Vagina (tissue), 2 donors: Measurements from ENCODE around the gene ELANE. TPM values are rescaled to one million over a fixed set of nuclear protein-coding genes. Genes with fewer than 3 reads are reported as not detected.
"Not testable (repeated sequence)": the region's sequence is repeated elsewhere in the genome, so short reads cannot be mapped to it uniquely, and the experiment has no call there.

Experiments
- DNase-seq, 2 donors: peaks; one replicate each; pipeline ENCODE4 v3.0.0-alpha.2; 2017; ENCODE audit errors: extremely low spot score in 2 of 2
- H3K27ac ChIP-seq: fragments of 200-600 bp; sonication (generic); one replicate; pipeline ENCODE4 v1.5.1; 2019
- H3K27me3 ChIP-seq: fragments of 200-600 bp; sonication (generic); one replicate; pipeline ENCODE4 v1.5.1; 2019
- H3K36me3 ChIP-seq, 2 donors: fragments of 200-600 bp; sonication (generic); one replicate each; pipeline ENCODE4 v1.5.1; 2017 to 2019
- H3K4me1 ChIP-seq: fragments of 200-600 bp; sonication (generic); one replicate; pipeline ENCODE4 v1.5.1; 2019
- H3K4me3 ChIP-seq, 2 donors: fragments of 200-600 bp; sonication (generic); 1 replicate in 1 of 2; 2 replicates in 1 of 2; pipeline ENCODE4 v1.5.1; 2016 to 2019
- H3K9me3 ChIP-seq: fragments of 200-600 bp; sonication (generic); one replicate; pipeline ENCODE4 v1.5.1; 2019
- POLR2A ChIP-seq, 2 donors: fragments of 450-650 bp; IDR thresholded peaks; one replicate each; pipeline ENCODE4 v1.6.1; 2017; ENCODE audit warnings: antibody characterized with exemption in 2 of 2, mild to moderate bottlenecking in 2 of 2, moderate library complexity in 2 of 2
- POLR2AphosphoS5 ChIP-seq, 2 donors: sonication (generic); formaldehyde crosslinking; IDR thresholded peaks; one replicate each; pipeline ENCODE4 v1.9.0; 2017; ENCODE audit warnings: antibody characterized with exemption in 2 of 2, mild to moderate bottlenecking in 2 of 2, low read depth in 1 of 2; ENCODE audit not compliant: insufficient read depth in 1 of 2
- intact Hi-C: fragments of 100-400 bp; cut with DNase I; formaldehyde crosslinking; loops from one replicate; pipeline ENCODE4 v1.15.1; 2023
- total RNA-seq: library from RNA; depleted of rRNA; stranded (reverse); fragments of >200 nt; gene quantifications from one replicate; pipeline ENCODE4 v1.2.3, GENCODE V29; 2016
- TF ChIP-seq, protein P1 (sequence below), 3 experiments: fragments of 450-650 bp in 2 of 3; fragments of 200-600 bp in 1 of 3; sonication (generic) in 1 of 3; IDR thresholded peaks; one replicate each; pipeline ENCODE4 v1.5.1; 2017 to 2019; ENCODE audit warnings: antibody characterized with exemption in 3 of 3, mild to moderate bottlenecking in 2 of 3, moderate library complexity in 2 of 3

Gene ELANE
- total RNA-seq, 1 donor from 2014 or later = not detected

DNA sequence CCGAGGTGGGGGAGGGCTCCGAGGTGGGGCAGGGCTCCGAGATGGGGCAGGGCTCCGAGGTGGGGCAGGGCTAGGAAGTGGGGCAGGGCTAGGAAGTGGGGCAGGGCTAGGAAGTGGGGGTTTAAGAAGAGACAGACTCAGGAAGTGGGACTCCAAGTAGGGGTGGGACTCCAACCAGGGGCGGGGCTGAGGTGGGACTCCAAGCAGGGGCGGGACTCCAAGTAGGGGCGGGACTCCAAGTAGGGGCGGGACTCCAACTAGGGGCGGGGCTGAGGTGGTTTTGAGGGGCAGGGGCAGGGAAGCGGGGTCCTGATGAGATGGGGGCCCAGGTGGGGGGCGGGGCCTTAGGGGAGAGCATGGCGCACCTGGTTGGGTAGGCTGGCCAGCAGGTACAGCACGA lies 21.0 kb downstream of the ELANE start:
- peak overlapping the region; percentile 81 for H3K27ac ChIP-seq
- no peak for TF ChIP-seq POLR2AphosphoS5 (IDR thresholded peaks at IDR 0.05; ENCODE audit: insufficient read depth in 1 of 2, low read depth in 1 of 2)
- TF ChIP-seq, protein P1, sequence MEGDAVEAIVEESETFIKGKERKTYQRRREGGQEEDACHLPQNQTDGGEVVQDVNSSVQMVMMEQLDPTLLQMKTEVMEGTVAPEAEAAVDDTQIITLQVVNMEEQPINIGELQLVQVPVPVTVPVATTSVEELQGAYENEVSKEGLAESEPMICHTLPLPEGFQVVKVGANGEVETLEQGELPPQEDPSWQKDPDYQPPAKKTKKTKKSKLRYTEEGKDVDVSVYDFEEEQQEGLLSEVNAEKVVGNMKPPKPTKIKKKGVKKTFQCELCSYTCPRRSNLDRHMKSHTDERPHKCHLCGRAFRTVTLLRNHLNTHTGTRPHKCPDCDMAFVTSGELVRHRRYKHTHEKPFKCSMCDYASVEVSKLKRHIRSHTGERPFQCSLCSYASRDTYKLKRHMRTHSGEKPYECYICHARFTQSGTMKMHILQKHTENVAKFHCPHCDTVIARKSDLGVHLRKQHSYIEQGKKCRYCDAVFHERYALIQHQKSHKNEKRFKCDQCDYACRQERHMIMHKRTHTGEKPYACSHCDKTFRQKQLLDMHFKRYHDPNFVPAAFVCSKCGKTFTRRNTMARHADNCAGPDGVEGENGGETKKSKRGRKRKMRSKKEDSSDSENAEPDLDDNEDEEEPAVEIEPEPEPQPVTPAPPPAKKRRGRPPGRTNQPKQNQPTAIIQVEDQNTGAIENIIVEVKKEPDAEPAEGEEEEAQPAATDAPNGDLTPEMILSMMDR (IDR thresholded peaks at IDR 0.05) = no peak
- TF ChIP-seq POLR2A (IDR thresholded peaks at IDR 0.05) = no peak
- H3K27me3 ChIP-seq = no peaks in the 10 kb centered on the region
- no peaks in the 10 kb centered on the region for H3K9me3 ChIP-seq
- no peak overlapping the region for H3K4me3 ChIP-seq
- peaks cover 0 to 38% of the 10 kb centered on the region in 2 donors for H3K36me3 ChIP-seq
- intact Hi-C loops = no loop called here
- no peak for DNase-seq
- peaks cover 37% of the 10 kb centered on the region for H3K4me1 ChIP-seq

DNA sequence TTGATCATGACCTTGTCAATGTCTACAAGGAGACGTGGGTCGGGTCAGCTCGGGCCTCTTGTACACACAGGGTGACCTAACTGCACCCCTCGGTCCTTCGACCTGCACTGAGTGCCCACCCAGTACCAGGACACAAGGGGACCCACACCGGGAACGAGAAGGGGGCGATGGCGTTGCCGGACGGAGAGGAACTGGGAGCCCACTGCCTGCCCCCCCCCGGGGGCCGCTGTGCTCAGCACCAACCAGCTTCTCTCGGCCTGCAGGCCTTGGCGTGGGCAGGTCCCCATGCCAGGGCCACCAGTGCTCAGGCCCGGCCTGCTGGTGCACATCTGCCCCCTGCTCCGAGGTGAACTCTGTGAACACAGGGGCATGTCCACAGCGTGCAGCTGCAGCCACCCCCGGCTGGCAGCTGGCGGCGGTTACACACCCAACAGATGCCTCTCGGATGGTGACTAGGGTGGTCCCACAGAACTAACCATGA lies 21.5 kb downstream of the ELANE start:
- H3K4me1 ChIP-seq = peaks cover 35% of the 10 kb centered on the region
- no peak for DNase-seq
- no peak overlapping the region for H3K4me3 ChIP-seq
- H3K27ac ChIP-seq = peak overlapping the region; percentile 81
- H3K27me3 ChIP-seq = no peaks in the 10 kb centered on the region
- TF ChIP-seq POLR2AphosphoS5 (IDR thresholded peaks at IDR 0.05; ENCODE audit: insufficient read depth in 1 of 2, low read depth in 1 of 2) (no peak), POLR2A (IDR thresholded peaks at IDR 0.05) (no peak)
- TF ChIP-seq, protein P1 (IDR thresholded peaks at IDR 0.05) = no peak
- intact Hi-C loops = no loop called here
- H3K9me3 ChIP-seq = no peaks in the 10 kb centered on the region
- H3K36me3 ChIP-seq = peaks cover 0 to 33% of the 10 kb centered on the region in 2 donors

DNA sequence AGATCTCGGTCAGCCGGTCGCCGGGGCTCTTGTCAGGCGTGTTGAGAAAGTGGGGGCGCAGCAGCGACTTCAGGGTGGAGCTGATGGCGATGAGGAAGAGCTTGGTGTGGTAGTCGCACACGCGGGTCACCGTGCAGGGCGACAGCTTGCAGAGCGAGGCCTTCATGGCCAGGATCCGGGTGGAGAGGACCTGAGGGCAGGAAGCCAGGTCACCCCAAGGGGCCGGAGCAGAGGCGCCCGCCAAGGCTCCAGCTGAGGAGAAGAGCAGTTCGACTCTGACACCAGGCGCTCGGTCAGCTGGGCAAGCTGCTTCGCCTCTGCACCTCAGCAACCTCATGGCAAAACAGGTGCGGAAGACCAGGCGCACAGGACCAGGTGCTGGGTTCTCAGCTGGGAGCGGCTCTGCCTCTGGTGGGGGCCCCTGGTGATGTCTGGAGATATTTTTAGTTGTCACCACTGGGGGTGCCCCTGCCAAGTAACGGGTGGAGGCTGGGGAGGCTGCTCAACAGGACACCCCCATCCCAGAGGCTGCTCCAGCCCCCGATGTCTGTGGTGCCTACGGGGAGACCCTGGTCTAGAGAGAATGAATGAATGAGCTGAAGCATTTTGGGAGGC lies 23.3 kb downstream of the ELANE start:
- no peak for DNase-seq
- Histone ChIP-seq H3K4me3 (no peak overlapping the region), H3K4me1 (peaks cover 17% of the 10 kb centered on the region), H3K36me3 (peaks cover 0 to 46% of the 10 kb centered on the region in 2 donors), H3K9me3 (no peaks in the 10 kb centered on the region), H3K27me3 (no peaks in the 10 kb centered on the region), H3K27ac (no peak overlapping the region)
- TF ChIP-seq POLR2A (IDR thresholded peaks at IDR 0.05) = no peak
- peak in 1 of 2 donors; percentile 11 for TF ChIP-seq POLR2AphosphoS5 (IDR thresholded peaks at IDR 0.05; ENCODE audit: insufficient read depth in 1 of 2, low read depth in 1 of 2)
- intact Hi-C loops = no loop called here

DNA sequence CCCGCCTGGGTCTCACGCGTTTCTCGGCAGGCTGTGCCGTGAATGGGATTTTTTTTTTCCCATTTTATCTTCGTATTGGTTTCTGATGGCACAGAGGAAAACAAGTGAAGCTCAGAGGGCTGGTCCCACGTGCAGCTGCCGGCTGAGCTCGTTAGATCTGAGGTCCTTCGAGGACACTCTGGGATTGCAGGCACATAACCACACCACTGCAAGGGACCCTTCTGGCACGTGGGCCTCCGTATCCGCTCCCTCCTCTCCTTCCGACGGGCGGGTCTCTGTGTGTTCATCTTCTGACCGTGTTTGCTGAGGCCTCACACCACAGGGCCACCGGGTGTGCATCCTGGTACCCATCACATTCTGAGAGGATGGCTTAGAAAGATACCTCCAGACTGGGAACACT lies 24.0 kb downstream of the ELANE start:
- Histone ChIP-seq H3K4me3 (no peak overlapping the region), H3K27ac (no peak overlapping the region), H3K4me1 (peaks cover 12% of the 10 kb centered on the region), H3K36me3 (peaks cover 0 to 46% of the 10 kb centered on the region in 2 donors), H3K9me3 (no peaks in the 10 kb centered on the region), H3K27me3 (no peaks in the 10 kb centered on the region)
- TF ChIP-seq POLR2AphosphoS5 (IDR thresholded peaks at IDR 0.05; ENCODE audit: insufficient read depth in 1 of 2, low read depth in 1 of 2) = no peak
- TF ChIP-seq POLR2A (IDR thresholded peaks at IDR 0.05) = no peak
- TF ChIP-seq, protein P1 (IDR thresholded peaks at IDR 0.05) = no peak
- intact Hi-C loops = no loop called here
- DNase-seq = no peak

DNA sequence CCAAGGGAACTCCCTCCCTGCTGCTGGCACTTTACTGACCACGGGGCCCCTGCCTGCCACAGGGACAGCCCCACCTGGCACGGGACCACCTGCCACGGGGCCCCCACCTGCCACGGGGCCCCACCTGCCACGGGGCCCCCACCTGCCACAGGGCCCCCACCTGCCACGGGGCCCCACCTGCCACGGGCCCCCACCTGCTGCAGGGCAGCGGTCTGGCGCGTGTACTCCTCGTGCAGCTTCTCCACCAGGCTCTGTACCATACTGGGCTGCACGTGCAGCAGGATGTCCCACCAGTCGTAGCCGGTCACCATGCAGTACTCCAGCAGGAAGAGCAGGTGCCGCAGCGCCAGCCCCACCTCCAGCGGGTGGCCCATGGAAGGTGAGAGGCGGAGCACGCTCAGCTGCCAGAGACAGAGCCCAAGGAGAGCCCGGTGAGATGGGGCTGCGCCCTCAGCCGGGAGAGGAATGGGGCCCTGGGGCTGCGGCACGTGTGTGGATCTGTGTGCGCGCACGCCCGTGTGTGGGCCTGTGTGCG lies 24.7 kb downstream of the ELANE start:
- Histone ChIP-seq H3K27ac (no peak overlapping the region), H3K4me3 (no peak overlapping the region), H3K36me3 (peaks cover 3 to 50% of the 10 kb centered on the region in 2 donors), H3K9me3 (no peaks in the 10 kb centered on the region), H3K27me3 (no peaks in the 10 kb centered on the region), H3K4me1 (peaks cover 9% of the 10 kb centered on the region)
- TF ChIP-seq POLR2A (IDR thresholded peaks at IDR 0.05) (no peak), POLR2AphosphoS5 (IDR thresholded peaks at IDR 0.05; ENCODE audit: insufficient read depth in 1 of 2, low read depth in 1 of 2) (peak in 1 of 2 donors; percentile 41)
- intact Hi-C loops = no loop called here
- DNase-seq = no peak

DNA sequence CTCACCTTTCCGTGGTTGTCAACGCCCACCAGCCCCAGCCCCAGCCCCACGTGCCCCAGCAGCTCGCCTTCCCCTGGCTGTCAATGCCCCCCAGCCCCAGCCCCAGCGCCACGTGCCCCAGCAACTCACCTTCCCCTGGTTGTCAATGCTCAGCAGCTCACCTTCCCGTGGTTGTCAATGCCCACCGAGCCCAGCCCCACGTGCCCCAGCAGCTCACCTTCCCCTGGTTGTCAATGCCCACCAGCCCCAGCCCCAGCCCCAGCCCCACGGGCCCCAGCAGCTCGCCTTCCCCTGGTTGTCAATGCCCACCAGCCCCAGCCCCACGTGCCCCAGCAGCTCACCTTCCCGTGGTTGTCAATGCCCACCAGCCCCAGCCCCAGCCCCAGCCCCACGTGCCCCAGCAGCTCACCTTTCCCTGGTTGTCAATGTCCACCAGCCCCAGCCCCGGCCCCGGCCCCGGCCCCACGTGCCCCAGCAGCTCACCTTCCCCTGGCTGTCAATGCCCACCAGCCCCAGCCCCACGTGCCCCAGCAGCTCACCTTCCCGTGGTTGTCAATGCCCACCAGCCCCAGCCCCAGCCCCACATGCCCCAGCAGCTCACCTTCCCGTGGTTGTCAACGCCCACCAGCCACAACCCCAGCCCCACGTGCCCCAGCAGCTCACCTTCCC lies 26.0 kb downstream of the ELANE start:
- H3K4me3 ChIP-seq, H3K27me3 ChIP-seq, H3K4me1 ChIP-seq, DNase-seq, H3K27ac ChIP-seq, intact Hi-C loops, H3K9me3 ChIP-seq: not testable (repeated sequence)
- peaks cover 3 to 62% of the 10 kb centered on the region in 2 donors for H3K36me3 ChIP-seq

DNA sequence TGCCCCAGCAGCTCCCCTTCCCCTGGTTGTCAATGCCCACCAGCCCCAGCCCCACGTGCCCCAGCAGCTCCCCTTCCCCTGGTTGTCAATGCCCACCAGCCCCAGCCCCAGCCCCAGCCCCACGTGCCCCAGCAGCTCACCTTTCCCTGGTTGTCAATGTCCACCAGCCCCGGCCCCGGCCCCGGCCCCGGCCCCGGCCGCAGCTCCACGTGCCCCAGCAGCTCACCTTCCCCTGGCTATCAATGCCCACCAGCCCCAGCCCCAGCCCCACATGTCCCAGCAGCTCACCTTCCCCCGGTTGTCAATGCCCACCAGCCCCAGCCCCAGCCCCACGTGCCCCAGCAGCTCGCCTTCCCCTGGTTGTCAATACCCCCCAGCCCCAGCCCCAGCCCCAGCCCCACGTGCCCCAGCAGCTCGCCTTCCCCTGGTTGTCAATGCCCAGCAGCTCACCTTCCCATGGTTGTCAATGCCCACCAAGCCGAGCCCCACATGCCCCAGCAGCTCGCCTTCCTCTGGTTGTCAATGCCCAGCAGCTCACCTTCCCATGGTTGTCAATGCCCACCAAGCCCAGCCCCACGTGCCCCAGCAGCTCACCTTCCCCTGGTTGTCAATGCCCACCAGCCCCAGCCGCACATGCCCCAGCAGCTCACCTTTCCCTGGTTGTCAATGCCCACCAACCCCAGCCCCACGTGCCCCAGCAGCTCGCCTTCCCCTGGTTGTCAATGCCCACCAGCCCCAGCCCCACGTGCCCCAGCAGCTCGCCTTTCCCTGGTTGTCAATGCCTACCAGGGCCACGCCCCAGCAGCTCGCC lies 26.9 kb downstream of the ELANE start:
- H3K4me3 ChIP-seq, H3K27me3 ChIP-seq, DNase-seq, H3K4me1 ChIP-seq, H3K9me3 ChIP-seq, H3K27ac ChIP-seq, intact Hi-C loops: not testable (repeated sequence)
- peaks cover 3 to 65% of the 10 kb centered on the region in 2 donors for H3K36me3 ChIP-seq
